ENCODE results near the gene TENM3. TPM values are rescaled to one million over a fixed set of nuclear protein-coding genes. Genes with fewer than 3 reads are reported as not detected.

The TENM3 gene
- total RNA-seq, 4 donors from 2014 or later: 19.7 to 47.2 (median 33.0) TPM

DNA sequence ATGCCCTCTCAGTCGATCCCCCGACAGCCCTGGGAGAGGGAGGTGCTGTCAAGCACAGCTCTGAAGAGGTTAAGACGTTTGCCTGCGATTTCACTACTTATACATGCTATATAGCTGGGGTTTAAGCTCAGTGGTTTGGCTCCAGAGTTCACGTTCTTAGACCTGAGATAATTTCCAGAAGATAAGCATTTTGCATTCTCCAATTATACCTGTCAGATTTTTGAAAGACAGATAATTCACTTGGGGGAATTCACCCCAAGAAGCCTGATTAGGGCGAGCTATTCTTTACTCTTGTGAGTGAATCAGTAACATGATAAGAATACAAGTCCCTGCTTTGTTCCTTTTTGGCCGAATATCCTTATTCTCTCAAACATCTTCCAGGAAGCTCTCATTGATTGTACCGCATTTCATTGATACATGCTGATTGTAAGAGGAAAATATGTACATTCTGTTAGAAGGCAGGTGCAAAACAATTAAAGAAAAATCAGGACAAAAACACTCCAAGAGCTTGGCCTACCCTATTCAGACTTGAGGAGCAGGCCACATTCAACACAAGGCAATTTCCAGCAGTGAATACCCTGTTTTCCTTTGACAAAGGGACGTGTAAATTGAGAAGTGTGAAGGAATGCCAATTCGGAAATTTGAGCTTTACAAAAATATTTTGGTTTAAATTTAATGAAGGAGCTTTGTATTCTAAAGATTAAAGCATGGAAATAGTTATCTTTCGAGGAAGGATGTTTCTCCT, 30.2 kb downstream of the TENM3 start:
- DNase-seq (ENCODE audit: low spot score) (no peak), ATAC-seq (ENCODE audit: low FRiP score) (no peak)
- TF ChIP-seq CTCF (IDR thresholded peaks at IDR 0.05): no peak

- DNase-seq (ENCODE audit: low spot score) (no peak), ATAC-seq (ENCODE audit: low FRiP score) (no peak)
- no peak for TF ChIP-seq CTCF (IDR thresholded peaks at IDR 0.05)
Measured at GRCh38 chr4:182276210-182277109, 33.3 kb downstream of the TENM3 start.

- no peak for DNase-seq (ENCODE audit: low spot score)
- ATAC-seq (ENCODE audit: low FRiP score): no peak
- no peak for TF ChIP-seq CTCF (IDR thresholded peaks at IDR 0.05)
Measured at GRCh38 chr4:182277377-182277776, 34.2 kb downstream of the TENM3 start.

- ATAC-seq (ENCODE audit: low FRiP score) (no peak), DNase-seq (ENCODE audit: low spot score) (no peak)
- no peak for TF ChIP-seq CTCF (IDR thresholded peaks at IDR 0.05)
Measured at GRCh38 chr4:182278729-182279128, 35.5 kb downstream of the TENM3 start.

DNA sequence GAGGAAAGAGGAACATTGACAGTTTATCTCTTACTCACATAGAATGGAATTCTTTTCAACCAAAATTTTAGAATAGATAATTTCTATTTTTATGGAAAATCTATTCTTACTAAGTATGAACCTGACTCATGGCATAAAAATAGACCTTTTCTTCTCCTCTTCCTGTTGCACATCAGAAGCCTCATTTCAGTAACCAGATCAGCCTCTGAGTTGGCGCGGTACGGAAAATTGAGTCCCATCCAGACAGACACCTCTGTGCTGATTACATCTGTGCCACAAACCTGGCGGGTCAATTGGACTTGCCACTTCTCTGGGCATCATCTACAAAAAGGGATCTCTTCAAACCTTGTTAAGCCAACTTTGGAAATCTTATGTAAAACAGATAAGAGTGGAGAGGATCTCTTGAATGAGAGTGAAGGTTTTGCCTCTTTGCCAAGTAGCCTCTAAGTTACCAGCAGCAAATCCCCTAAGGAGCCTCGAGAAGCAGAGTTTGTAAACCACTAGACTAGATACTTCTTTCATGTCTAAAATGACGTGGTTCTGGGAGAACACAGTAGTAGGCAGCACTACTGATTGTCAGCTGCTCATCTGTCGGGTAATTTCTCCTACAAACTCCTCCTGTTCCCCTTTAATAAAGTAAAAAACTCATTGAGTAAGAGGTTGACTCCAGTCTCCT, 37.4 kb downstream of the TENM3 start:
- TF ChIP-seq CTCF (IDR thresholded peaks at IDR 0.05): no peak
- no peak for ATAC-seq (ENCODE audit: low FRiP score)
- no peak for DNase-seq (ENCODE audit: low spot score)

- no peak for TF ChIP-seq CTCF (IDR thresholded peaks at IDR 0.05)
- ATAC-seq (ENCODE audit: low FRiP score) (no peak), DNase-seq (ENCODE audit: low spot score) (no peak)
Measured at GRCh38 chr4:182286035-182286434, 42.8 kb downstream of the TENM3 start.

Data from omental fat pad (tissue), 4 donors.